H1 (cell line): ENCODE results near the gene CGB3. TPM values are rescaled to one million over a fixed set of nuclear protein-coding genes. Genes with fewer than 3 reads are reported as not detected.

Experiments
- CTCF ChIA-PET: fragments of 300-600 bp; sonication (Branson Sonifier 250); formaldehyde crosslinking; loops from one replicate; lab custom pipeline; 2021; ENCODE audit not compliant: partially characterized antibody; lab: Charles Lee
- POLR2A ChIA-PET: fragments of 300-600 bp; sonication (Branson Sonifier 250); formaldehyde crosslinking; loops from one replicate; lab custom pipeline; 2021; ENCODE audit warnings: inconsistent platforms; ENCODE audit not compliant: partially characterized antibody; lab: Charles Lee
- DNase-seq, 2 experiments: peaks; one replicate each; pipeline versions ENCODE4 v3.0.0 to v3.0.0-alpha.2; 2010 to 2022; ENCODE audit warnings: low spot score in 2 of 2, low read depth in 1 of 2, mixed read lengths in 1 of 2
- FAIRE-seq: peaks from 2 replicates; lab custom pipeline; 2011; peaks lifted over from hg19 to GRCh38; lab: Jason Lieb, UNC
- H2AFZ ChIP-seq: 2 replicates; pipeline ENCODE4 v1.8.1; 2012; ENCODE audit warnings: low read length, inconsistent platforms
- H2AK5ac ChIP-seq: 2 replicates; pipeline ENCODE4 v1.6.1; 2013; ENCODE audit warnings: low read depth, low read length
- H2BK120ac ChIP-seq: replicated peaks from 2 replicates; pipeline ENCODE3; 2013; ENCODE audit warnings: low read depth, low read length, inconsistent platforms
- H2BK12ac ChIP-seq: 2 replicates; pipeline ENCODE4 v1.6.1; 2013; ENCODE audit warnings: low read depth, low read length
- H2BK15ac ChIP-seq: 2 replicates; pipeline ENCODE4 v1.6.1; 2013; ENCODE audit warnings: low read length
- H2BK20ac ChIP-seq: 2 replicates; pipeline ENCODE4 v1.6.1; 2013; ENCODE audit warnings: low read length
- H2BK5ac ChIP-seq: 2 replicates; pipeline ENCODE4 v1.6.1; 2013; ENCODE audit warnings: low read depth, low read length
- H3K14ac ChIP-seq: 2 replicates; pipeline ENCODE4 v1.6.1; 2013; ENCODE audit warnings: inconsistent platforms; ENCODE audit not compliant: insufficient read length
- H3K18ac ChIP-seq: 2 replicates; pipeline ENCODE4 v1.6.1; 2013; ENCODE audit warnings: low read length; ENCODE audit errors: extremely low read depth
- H3K23ac ChIP-seq: 2 replicates; pipeline ENCODE4 v1.6.1; 2013; ENCODE audit warnings: inconsistent platforms; ENCODE audit not compliant: insufficient read length
- H3K23me2 ChIP-seq: 2 replicates; pipeline ENCODE4 v1.6.1; 2013; ENCODE audit warnings: low read depth, low read length
- H3K27ac ChIP-seq: 2 replicates; pipeline ENCODE4 v1.6.1; 2011; ENCODE audit warnings: low read depth, low read length, inconsistent platforms
- H3K27me3 ChIP-seq, 4 experiments: replicated peaks in 1 of 4; 1 replicate in 1 of 4; 2 replicates in 3 of 4; pipeline versions ENCODE4 v1.6.1 to v1.8.1; 2011 to 2013; ENCODE audit warnings: low read length in 3 of 4, mild to moderate bottlenecking in 3 of 4, inconsistent platforms in 2 of 4, mixed read lengths in 2 of 4, moderate library complexity in 1 of 4; ENCODE audit not compliant: control insufficient read depth in 3 of 4, insufficient read depth in 3 of 4; ENCODE audit errors: extremely low read depth in 1 of 4
- H3K36me3 ChIP-seq, 4 experiments: 2 replicates each; pipeline versions ENCODE4 v1.6.1 to v1.8.1; 2011 to 2013; ENCODE audit warnings: mild to moderate bottlenecking in 4 of 4, low read length in 3 of 4, moderate library complexity in 2 of 4, control low read depth in 1 of 4, inconsistent platforms in 1 of 4; ENCODE audit not compliant: insufficient read depth in 4 of 4, control insufficient read depth in 2 of 4
- H3K4ac ChIP-seq: replicated peaks from 2 replicates; pipeline ENCODE3; 2013; ENCODE audit warnings: low read length, low read depth, mixed read lengths, inconsistent platforms; ENCODE audit not compliant: insufficient read length
- H3K4me1 ChIP-seq, 4 experiments: replicated peaks in 1 of 4; 1 replicate in 1 of 4; 2 replicates in 3 of 4; pipeline versions ENCODE4 v1.6.1 to v1.8.1; 2011 to 2013; ENCODE audit warnings: low read length in 3 of 4, inconsistent platforms in 2 of 4, mixed read lengths in 1 of 4; ENCODE audit not compliant: insufficient read depth in 4 of 4, control insufficient read depth in 3 of 4
- H3K4me2 ChIP-seq, 2 experiments: 2 replicates each; pipeline versions ENCODE4 v1.6.1 to v1.8.1; 2011 to 2013; ENCODE audit warnings: low read depth in 2 of 2, low read length in 2 of 2, control low read depth in 1 of 2, inconsistent platforms in 1 of 2, mild to moderate bottlenecking in 1 of 2; ENCODE audit not compliant: insufficient read depth in 1 of 2
- H3K4me3 ChIP-seq, 4 experiments: fragments of 200-600, 300-600 bp in 1 of 4; sonication (generic), shearing (Covaris generic), sonication (Bioruptor Twin) in 1 of 4; 2 replicates each; pipeline versions ENCODE4 v1.5.1 to v1.8.1; 2011 to 2016; ENCODE audit warnings: low read length in 4 of 4, low read depth in 3 of 4, control low read depth in 2 of 4, inconsistent platforms in 2 of 4, mild to moderate bottlenecking in 2 of 4, mixed read lengths in 1 of 4, moderate library complexity in 1 of 4; ENCODE audit not compliant: insufficient read depth in 2 of 4; ENCODE audit errors: extremely low read depth in 1 of 4
- H3K56ac ChIP-seq: replicated peaks from 2 replicates; pipeline ENCODE3; 2013; ENCODE audit warnings: low read depth, mild to moderate bottlenecking, mixed read lengths, low read length, inconsistent platforms; ENCODE audit not compliant: insufficient read length
- H3K79me1 ChIP-seq: 2 replicates; pipeline ENCODE4 v1.6.1; 2013; ENCODE audit warnings: low read depth, low read length, control low read depth
- H3K79me2 ChIP-seq, 2 experiments: 2 replicates each; pipeline versions ENCODE4 v1.6.1 to v1.8.1; 2012 to 2013; ENCODE audit warnings: low read length in 2 of 2, mild to moderate bottlenecking in 2 of 2, inconsistent platforms in 1 of 2; ENCODE audit not compliant: insufficient read depth in 2 of 2, control insufficient read depth in 1 of 2
- H3K9ac ChIP-seq, 4 experiments: replicated peaks in 1 of 4; 1 replicate in 1 of 4; 2 replicates in 3 of 4; pipeline versions ENCODE4 v1.6.1 to v1.8.1; 2011 to 2013; ENCODE audit warnings: low read depth in 3 of 4, low read length in 3 of 4, control low read depth in 2 of 4, mild to moderate bottlenecking in 2 of 4, moderate library complexity in 2 of 4, inconsistent platforms in 1 of 4; ENCODE audit errors: extremely low read depth in 1 of 4
- H3K9me3 ChIP-seq, 2 experiments: 2 replicates each; pipeline versions ENCODE4 v1.6.1 to v1.8.1; 2012 to 2013; ENCODE audit warnings: mild to moderate bottlenecking in 2 of 2, moderate library complexity in 2 of 2, control low read depth in 1 of 2, inconsistent platforms in 1 of 2, low read depth in 1 of 2, low read length in 1 of 2, mixed read lengths in 1 of 2; ENCODE audit not compliant: insufficient read depth in 2 of 2
- H4K20me1 ChIP-seq, 2 experiments: replicated peaks in 1 of 2; 2 replicates each; pipeline versions ENCODE3 to v1.8.1; 2011 to 2013; ENCODE audit warnings: inconsistent platforms in 2 of 2, low read length in 2 of 2, mild to moderate bottlenecking in 1 of 2; ENCODE audit not compliant: insufficient read depth in 2 of 2, control insufficient read depth in 1 of 2
- H4K5ac ChIP-seq: 2 replicates; pipeline ENCODE4 v1.6.1; 2013; ENCODE audit warnings: low read length, low read depth, mixed read lengths, inconsistent platforms; ENCODE audit not compliant: insufficient read length
- H4K8ac ChIP-seq: 2 replicates; pipeline ENCODE4 v1.8.0; 2013; ENCODE audit warnings: mild to moderate bottlenecking, moderate library complexity, low read length, inconsistent platforms; ENCODE audit not compliant: insufficient read depth; ENCODE audit errors: extremely low read depth
- H4K91ac ChIP-seq: replicated peaks from 2 replicates; pipeline ENCODE3; 2013; ENCODE audit warnings: low read length, mixed read lengths, inconsistent platforms; ENCODE audit not compliant: insufficient read length
- CHD2 ChIP-seq: IDR thresholded peaks from 2 replicates; pipeline ENCODE4 v1.6.1; 2012; ENCODE audit warnings: low read length, improper control_type of control experiment
- E2F6 ChIP-seq: IDR thresholded peaks from 2 replicates; pipeline ENCODE4 v1.6.1; 2012; ENCODE audit warnings: inconsistent platforms
- GABPA ChIP-seq: IDR thresholded peaks from 2 replicates; pipeline ENCODE4 v1.6.1; 2011; ENCODE audit warnings: mild to moderate bottlenecking, low read length, moderate library complexity, borderline replicate concordance; ENCODE audit not compliant: insufficient read depth
- JUND ChIP-seq: IDR thresholded peaks from 2 replicates; pipeline ENCODE4 v1.6.1; 2011; ENCODE audit warnings: mild to moderate bottlenecking, improper control_type of control experiment, low read length
- POLR2A ChIP-seq, 2 experiments: IDR thresholded peaks; 1 replicate in 1 of 2; 2 replicates in 1 of 2; pipeline ENCODE4 v1.6.1; 2011; ENCODE audit warnings: low read depth in 2 of 2, low read length in 2 of 2, mild to moderate bottlenecking in 2 of 2; ENCODE audit errors: control extremely low read depth in 1 of 2
- POU5F1 ChIP-seq: IDR thresholded peaks from 2 replicates; pipeline ENCODE4 v1.6.1; 2011; ENCODE audit warnings: low read depth, mild to moderate bottlenecking, low read length, moderate library complexity
- SIX5 ChIP-seq: IDR thresholded peaks from 2 replicates; pipeline ENCODE4 v1.6.1; 2011; ENCODE audit warnings: mild to moderate bottlenecking, low read depth, low read length
- SP1 ChIP-seq: IDR thresholded peaks from 2 replicates; pipeline ENCODE4 v1.6.1; 2011; ENCODE audit warnings: low read depth, low read length
- SP2 ChIP-seq: IDR thresholded peaks from 2 replicates; pipeline ENCODE4 v1.6.1; 2012; ENCODE audit warnings: mild to moderate bottlenecking, low read length, inconsistent platforms
- TAF7 ChIP-seq: optimal IDR thresholded peaks from 2 replicates; pipeline ENCODE3; 2011; ENCODE audit warnings: low read depth, mild to moderate bottlenecking, inconsistent platforms, low read length, moderate library complexity, borderline replicate concordance
- TEAD4 ChIP-seq: IDR thresholded peaks from 2 replicates; pipeline ENCODE4 v1.6.1; 2012; ENCODE audit warnings: low read depth, low read length, inconsistent platforms, mixed read lengths
- WGBS, 2 experiments: shearing (Covaris generic) in 1 of 2; methylation state at CpG; one replicate each; pipeline versions ENCODE4 v1.1.6 to v1.1.7; 2013 to 2015; ENCODE audit warnings: low lambda C conversion rate in 2 of 2, mixed read lengths in 2 of 2, inconsistent platforms in 1 of 2, low coverage in 1 of 2, missing lambda C conversion rate in 1 of 2; ENCODE audit not compliant: insufficient replicate concordance in 2 of 2, insufficient coverage in 1 of 2, insufficient read length in 1 of 2; ENCODE audit errors: extremely low coverage in 1 of 2, missing lambda C conversion rate in 1 of 2; 5-methylcytosine and 5-hydroxymethylcytosine counted together
- polyA plus RNA-seq, 7 experiments: library from polyadenylated mRNA; depleted of rRNA in 3 of 7; stranded (reverse) in 5 of 7; unstranded in 2 of 7; fragments of >200 nt in 5 of 7; fragments of 200-250 nt in 2 of 7; gene quantifications; 1 replicate in 5 of 7; 2 replicates in 1 of 7; 4 replicates in 1 of 7; pipeline versions ENCODE4 v1.2.1 to v1.2.3, GENCODE V29; 2011 to 2013; ENCODE audit warnings: missing spikeins in 2 of 7, mixed read lengths in 2 of 7
- total RNA-seq: library from RNA; stranded (reverse); fragmentation: NEBNext Ultra II Directional; extraction: Animal tissue kit (Norgen Biotek cat#: 25700); gene quantifications from 2 replicates; pipeline ENCODE4 v1.2.1, GENCODE V29; 2021
- TF ChIP-seq, protein P1 (sequence below): IDR thresholded peaks from 2 replicates; pipeline ENCODE4 v1.6.1; 2011; ENCODE audit warnings: low read depth, mild to moderate bottlenecking, low read length; ENCODE audit not compliant: insufficient read depth
- TF ChIP-seq, protein P2 (sequence below): IDR thresholded peaks from 2 replicates; pipeline ENCODE4 v1.6.1; 2011; ENCODE audit warnings: low read length, improper control_type of control experiment

The CGB3 gene
- total and polyA plus RNA-seq, 2 of the 8 experiments (the other 6 are each of a cell fraction or from before 2014, with no cell fraction given), result not detected

DNA sequence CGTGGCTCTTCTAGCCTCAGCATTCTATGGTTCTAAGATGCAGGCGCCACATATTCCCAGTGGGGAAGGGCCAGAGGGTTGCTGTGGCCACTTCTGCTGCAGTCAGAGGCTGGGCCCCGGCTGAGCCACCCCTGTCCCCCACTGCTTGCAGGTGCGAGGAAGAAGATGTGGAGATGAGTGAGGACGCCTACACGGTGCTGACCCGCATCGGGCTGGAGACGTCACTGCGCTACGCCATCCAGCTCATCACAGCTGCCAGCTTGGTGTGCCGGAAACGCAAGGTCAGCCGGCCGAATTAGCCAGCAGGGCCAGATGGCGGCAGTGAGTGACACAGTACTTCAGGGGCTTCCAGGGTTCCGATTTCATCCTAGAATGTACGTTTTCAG, 9.3 kb downstream of the CGB3 start:
- WGBS, 2 experiments, result 90% methylated on average over 18 of the region's 18 CpGs; no CpG with 5 or more reads in 1 of the 2 experiments
- CTCF ChIA-PET, result interaction anchor here (3.1 to 8.1 kb wide), 2 partner anchors 15 to 16 kb away, joined by 43 to 46 read pairs; no protein-coding TSS in a partner anchor
- H3K79me2 ChIP-seq, result no peaks in the 10 kb centered on the region

More for the DNA sequence above, 9.3 kb downstream of the CGB3 start:
- H3K4me1 ChIP-seq, result peaks cover 0 to 13% (median 3%) of the 10 kb centered on the region in 4 experiments; a peak in 4 of 7 replicates
- no peak overlapping the region for H4K91ac ChIP-seq
- H3K4me3 ChIP-seq, result no peak overlapping the region
- peaks cover 10 to 25% (median 17%) of the 10 kb centered on the region in 4 experiments; a peak in 7 of 8 replicates for H3K36me3 ChIP-seq
- no peak overlapping the region for H3K27ac ChIP-seq
- no peak overlapping the region for H2BK12ac ChIP-seq
- no peak for TF ChIP-seq SIX5
- TF ChIP-seq SP2, result no peak
- TF ChIP-seq TEAD4, result no peak
- TF ChIP-seq, protein P1, sequence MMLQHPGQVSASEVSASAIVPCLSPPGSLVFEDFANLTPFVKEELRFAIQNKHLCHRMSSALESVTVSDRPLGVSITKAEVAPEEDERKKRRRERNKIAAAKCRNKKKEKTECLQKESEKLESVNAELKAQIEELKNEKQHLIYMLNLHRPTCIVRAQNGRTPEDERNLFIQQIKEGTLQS, result no peak
- no peak for TF ChIP-seq SP1
- TF ChIP-seq GABPA, result no peak
- no peak for TF ChIP-seq POLR2A (IDR thresholded peaks at IDR 0.05; ENCODE audit: control extremely low read depth in 1 of 2, low read depth in 2 of 2, low read length in 2 of 2)
- TF ChIP-seq, protein P2, sequence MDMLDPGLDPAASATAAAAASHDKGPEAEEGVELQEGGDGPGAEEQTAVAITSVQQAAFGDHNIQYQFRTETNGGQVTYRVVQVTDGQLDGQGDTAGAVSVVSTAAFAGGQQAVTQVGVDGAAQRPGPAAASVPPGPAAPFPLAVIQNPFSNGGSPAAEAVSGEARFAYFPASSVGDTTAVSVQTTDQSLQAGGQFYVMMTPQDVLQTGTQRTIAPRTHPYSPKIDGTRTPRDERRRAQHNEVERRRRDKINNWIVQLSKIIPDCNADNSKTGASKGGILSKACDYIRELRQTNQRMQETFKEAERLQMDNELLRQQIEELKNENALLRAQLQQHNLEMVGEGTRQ, result no peak
- no peak for TF ChIP-seq POU5F1
- no peak for TF ChIP-seq JUND
- TF ChIP-seq CHD2, result no peak
- TF ChIP-seq E2F6, result no peak
- no peak for TF ChIP-seq TAF7
- no peak overlapping the region for H3K4me2 ChIP-seq
- no peak overlapping the region for H2AK5ac ChIP-seq
- 0 out of 2 replicates have a peak overlapping the region, but pooled peaks have one; percentile 14 for H4K8ac ChIP-seq
- no peaks in the 10 kb centered on the region for H3K9me3 ChIP-seq
- H3K23me2 ChIP-seq, result peaks cover 6% of the 10 kb centered on the region; the same call in 1 of the 2 replicates
- H2BK20ac ChIP-seq, result no peak overlapping the region
- no peak overlapping the region for H2AFZ ChIP-seq
- peaks cover 0 to 15% (median 9%) of the 10 kb centered on the region in 4 experiments; a peak in 5 of 7 replicates for H3K27me3 ChIP-seq
- DNase-seq (no peak), FAIRE-seq (no peak)
- no peak overlapping the region for H2BK15ac ChIP-seq
- H4K20me1 ChIP-seq, result peaks cover 3 to 5% of the 10 kb centered on the region in 2 experiments
- POLR2A ChIA-PET, result interaction anchor here (0.6 kb wide), 1 partner anchor 42 kb away, joined by 3 read pairs; no protein-coding TSS in a partner anchor
- no peak overlapping the region for H3K23ac ChIP-seq
- no peak overlapping the region for H3K14ac ChIP-seq
- no peak overlapping the region for H3K9ac ChIP-seq
- H2BK5ac ChIP-seq, result no peak overlapping the region
- H2BK120ac ChIP-seq, result no peak overlapping the region
- H3K56ac ChIP-seq, result no peak overlapping the region
- H4K5ac ChIP-seq, result no peak overlapping the region
- no peak overlapping the region for H3K18ac ChIP-seq
- no peak overlapping the region for H3K4ac ChIP-seq
- H3K79me1 ChIP-seq, result no peaks in the 10 kb centered on the region
